A673 (cell line): ENCODE measurements around the gene IGFBP1.
A peak's percentile ranks its signal among the peaks of the same experiment; 100 is the strongest.

Source experiments
- CTCF ChIP-seq: fragments of 300-800, 200-600 bp; sonication (generic); conservative IDR thresholded peaks from 2 replicates; pipeline ENCODE4 v1.5.1; 2017; ENCODE audit warnings: low read depth, mild to moderate bottlenecking, antibody characterized with exemption, low read length, moderate library complexity, mixed read lengths
- EZH2 ChIP-seq: fragments of 200-600 bp; sonication (generic); IDR thresholded peaks from 2 replicates; pipeline ENCODE4 v1.6.1; 2017; ENCODE audit warnings: borderline replicate concordance, low read depth, mild to moderate bottlenecking, mixed read lengths, antibody characterized with exemption, low read length; ENCODE audit not compliant: poor library complexity, severe bottlenecking

DNA sequence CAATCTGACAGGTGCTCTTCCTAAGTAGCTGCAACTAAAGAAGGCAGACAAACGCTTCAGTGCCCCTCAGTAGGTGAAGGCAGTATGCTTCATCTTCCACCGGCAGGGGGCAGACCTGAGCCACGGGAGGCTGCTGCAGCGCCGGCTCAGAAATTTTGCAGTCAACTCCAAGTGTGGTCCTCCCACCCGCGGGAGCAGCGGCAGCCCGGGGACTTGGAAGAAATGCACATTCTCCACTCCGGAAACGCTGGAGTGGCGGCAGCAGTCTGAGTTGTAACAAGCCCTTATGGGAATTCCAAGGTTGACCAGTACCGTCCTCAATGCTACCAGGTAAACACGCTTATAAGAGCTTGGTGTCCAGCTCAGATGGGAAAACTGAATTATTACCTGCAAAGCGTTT lies 29.4 kb downstream of the IGFBP1 start:
- TF ChIP-seq CTCF (peak; percentile 93), EZH2 (no peak)
